ENCODE data around the gene GRIA4. TPM values are rescaled to one million over a fixed set of nuclear protein-coding genes. Genes with fewer than 3 reads are reported as not detected.

GRIA4 gene
- total RNA-seq, 1 experiment from 2014 or later: not detected

DNA sequence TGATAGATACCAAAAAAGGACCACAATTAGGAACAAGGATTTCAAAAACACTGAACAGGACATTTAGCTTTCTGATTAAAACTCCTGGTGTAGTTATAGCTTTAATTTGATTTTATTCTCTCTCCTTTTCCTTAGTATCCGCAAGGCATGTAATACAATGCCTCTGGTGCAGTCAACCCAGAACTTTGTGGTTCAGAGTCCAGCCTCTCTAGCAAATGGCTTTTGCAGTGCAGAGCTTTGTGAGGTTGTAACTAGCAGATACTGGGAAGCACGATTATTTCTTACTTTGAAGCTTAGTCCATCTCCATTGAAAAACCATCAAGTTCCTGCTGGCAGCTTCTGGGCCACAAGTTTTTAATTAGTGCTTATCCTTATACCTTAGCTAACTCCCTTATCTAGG, 79.8 kb downstream of the GRIA4 start:
- Mint-ChIP-seq H3K27me3 (ENCODE audit: insufficient read depth, unreplicated experiment) (no peaks in the 10 kb centered on the region), H3K4me3 (ENCODE audit: unreplicated experiment) (no peak overlapping the region), H3K4me1 (ENCODE audit: insufficient read depth, unreplicated experiment) (no peaks in the 10 kb centered on the region), H3K36me3 (ENCODE audit: insufficient read depth, unreplicated experiment) (no peaks in the 10 kb centered on the region), H3K27ac (ENCODE audit: low read depth, unreplicated experiment) (no peak overlapping the region), H3K9me3 (ENCODE audit: unreplicated experiment) (no peaks in the 10 kb centered on the region)
- no TSS peak for BruUV-seq (replicated peaks)
- CTCF ChIA-PET: no interaction called here
- TF ChIP-seq, protein P1, sequence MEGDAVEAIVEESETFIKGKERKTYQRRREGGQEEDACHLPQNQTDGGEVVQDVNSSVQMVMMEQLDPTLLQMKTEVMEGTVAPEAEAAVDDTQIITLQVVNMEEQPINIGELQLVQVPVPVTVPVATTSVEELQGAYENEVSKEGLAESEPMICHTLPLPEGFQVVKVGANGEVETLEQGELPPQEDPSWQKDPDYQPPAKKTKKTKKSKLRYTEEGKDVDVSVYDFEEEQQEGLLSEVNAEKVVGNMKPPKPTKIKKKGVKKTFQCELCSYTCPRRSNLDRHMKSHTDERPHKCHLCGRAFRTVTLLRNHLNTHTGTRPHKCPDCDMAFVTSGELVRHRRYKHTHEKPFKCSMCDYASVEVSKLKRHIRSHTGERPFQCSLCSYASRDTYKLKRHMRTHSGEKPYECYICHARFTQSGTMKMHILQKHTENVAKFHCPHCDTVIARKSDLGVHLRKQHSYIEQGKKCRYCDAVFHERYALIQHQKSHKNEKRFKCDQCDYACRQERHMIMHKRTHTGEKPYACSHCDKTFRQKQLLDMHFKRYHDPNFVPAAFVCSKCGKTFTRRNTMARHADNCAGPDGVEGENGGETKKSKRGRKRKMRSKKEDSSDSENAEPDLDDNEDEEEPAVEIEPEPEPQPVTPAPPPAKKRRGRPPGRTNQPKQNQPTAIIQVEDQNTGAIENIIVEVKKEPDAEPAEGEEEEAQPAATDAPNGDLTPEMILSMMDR (IDR thresholded peaks at IDR 0.05; ENCODE audit: unreplicated experiment): no peak
- POLR2A ChIA-PET: no interaction called here
- no peak for DNase-seq (ENCODE audit: unreplicated experiment)
- intact Hi-C loops (cut with micrococcal nuclease): no loop called here

DNA sequence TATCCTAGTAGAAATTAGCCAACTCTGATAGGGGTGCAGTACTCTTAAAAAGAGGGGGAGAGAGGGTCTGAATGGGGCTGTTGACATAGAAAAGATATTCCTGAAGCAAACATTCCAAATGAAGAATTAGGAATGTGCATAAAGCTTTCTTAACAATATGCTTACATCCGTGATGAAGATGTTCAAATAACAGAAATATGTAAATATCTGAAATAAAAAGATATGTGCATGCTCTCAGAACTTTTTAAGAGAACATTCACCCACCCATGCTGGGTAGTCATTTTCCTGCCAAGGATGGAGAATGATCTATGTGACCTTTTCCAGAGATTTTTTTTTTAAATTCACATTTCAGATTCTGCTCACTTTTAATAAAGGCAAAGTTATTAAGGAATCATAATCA, 80.6 kb downstream of the GRIA4 start:
- TF ChIP-seq, protein P1 (IDR thresholded peaks at IDR 0.05; ENCODE audit: unreplicated experiment): no peak
- DNase-seq (ENCODE audit: unreplicated experiment): no peak
- no TSS peak for BruUV-seq (replicated peaks)
- H3K4me3 Mint-ChIP-seq (ENCODE audit: unreplicated experiment): no peak overlapping the region
- no peaks in the 10 kb centered on the region for H3K9me3 Mint-ChIP-seq (ENCODE audit: unreplicated experiment)
- intact Hi-C loops (cut with micrococcal nuclease): no loop called here
- H3K27me3 Mint-ChIP-seq (ENCODE audit: insufficient read depth, unreplicated experiment): no peaks in the 10 kb centered on the region
- ChIA-PET CTCF (no interaction called here), POLR2A (no interaction called here)
- H3K27ac Mint-ChIP-seq (ENCODE audit: low read depth, unreplicated experiment): no peak overlapping the region
- no peaks in the 10 kb centered on the region for H3K36me3 Mint-ChIP-seq (ENCODE audit: insufficient read depth, unreplicated experiment)
- no peaks in the 10 kb centered on the region for H3K4me1 Mint-ChIP-seq (ENCODE audit: insufficient read depth, unreplicated experiment)

DNA sequence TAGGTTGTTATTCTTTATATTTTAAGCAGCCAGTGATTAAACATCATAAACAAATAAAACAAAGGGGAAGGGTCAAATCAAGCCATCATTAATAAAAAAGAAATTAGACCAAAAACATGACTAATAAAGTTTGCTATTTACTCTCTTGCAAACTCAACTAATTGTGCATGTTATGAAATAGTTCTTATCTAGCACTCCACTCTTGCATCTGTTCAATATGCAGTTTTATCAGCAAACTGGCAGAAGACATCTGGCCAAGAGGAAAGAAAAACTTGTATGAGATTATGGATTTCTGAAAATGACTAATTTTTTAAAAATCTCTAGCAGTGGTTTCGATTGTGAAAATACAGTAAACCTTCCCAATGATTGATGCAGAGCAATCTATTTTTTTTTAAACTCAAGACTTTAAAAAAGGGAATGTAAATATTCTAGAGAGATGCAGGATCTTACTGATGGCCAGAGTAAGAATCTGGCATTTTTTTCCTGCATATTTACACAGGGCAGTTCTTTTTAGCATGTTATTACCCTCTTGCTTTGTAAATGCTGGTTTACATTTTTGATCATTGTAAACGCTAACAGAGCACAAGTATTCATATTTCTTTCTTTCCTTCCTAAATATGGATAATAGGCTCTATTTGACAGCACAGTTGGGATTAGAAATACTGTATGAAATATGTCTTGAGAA, 83.3 kb downstream of the GRIA4 start:
- Mint-ChIP-seq H3K4me3 (ENCODE audit: unreplicated experiment) (no peak overlapping the region), H3K4me1 (ENCODE audit: insufficient read depth, unreplicated experiment) (no peaks in the 10 kb centered on the region)

DNA sequence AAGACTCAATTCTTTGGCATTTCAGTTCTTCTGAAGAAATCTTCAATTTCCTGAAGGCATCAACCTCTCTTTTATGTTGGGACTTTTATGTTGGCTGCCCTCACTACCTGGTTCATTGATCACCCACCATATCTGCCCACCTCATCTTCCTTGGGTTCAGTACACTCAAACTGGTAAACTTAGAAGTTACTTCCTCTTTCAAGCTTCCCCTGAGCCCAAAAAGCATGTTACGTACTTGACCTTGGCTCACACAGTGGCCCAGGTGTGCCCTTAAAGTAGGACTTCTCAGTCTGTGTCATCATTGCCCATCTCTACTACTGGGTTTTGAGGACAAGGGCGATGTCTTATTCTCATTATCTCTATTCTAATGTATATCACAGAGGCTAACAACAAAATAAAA, 86.1 kb downstream of the GRIA4 start:
- H3K27ac Mint-ChIP-seq (ENCODE audit: low read depth, unreplicated experiment): no peak overlapping the region
- no peaks in the 10 kb centered on the region for H3K4me1 Mint-ChIP-seq (ENCODE audit: insufficient read depth, unreplicated experiment)
- H3K9me3 Mint-ChIP-seq (ENCODE audit: unreplicated experiment): no peaks in the 10 kb centered on the region
- no peaks in the 10 kb centered on the region for H3K27me3 Mint-ChIP-seq (ENCODE audit: insufficient read depth, unreplicated experiment)
- H3K4me3 Mint-ChIP-seq (ENCODE audit: unreplicated experiment): no peak overlapping the region
- no peak for DNase-seq (ENCODE audit: unreplicated experiment)
- intact Hi-C loops (cut with micrococcal nuclease): no loop called here
- CTCF ChIA-PET: interaction anchor here (0.6 kb wide), 1 partner anchor 41 kb away, joined by 3 read pairs; no protein-coding TSS in a partner anchor
- no peaks in the 10 kb centered on the region for H3K36me3 Mint-ChIP-seq (ENCODE audit: insufficient read depth, unreplicated experiment)
- no TSS peak for BruUV-seq (replicated peaks)
- TF ChIP-seq, protein P1 (IDR thresholded peaks at IDR 0.05; ENCODE audit: unreplicated experiment): no peak
- POLR2A ChIA-PET: no interaction called here

More for the DNA sequence above, 83.3 kb downstream of the GRIA4 start:
- TF ChIP-seq, protein P1 (IDR thresholded peaks at IDR 0.05; ENCODE audit: unreplicated experiment): no peak
- CTCF ChIA-PET: no interaction called here
- Mint-ChIP-seq H3K27ac (ENCODE audit: low read depth, unreplicated experiment) (no peak overlapping the region), H3K9me3 (ENCODE audit: unreplicated experiment) (no peaks in the 10 kb centered on the region), H3K27me3 (ENCODE audit: insufficient read depth, unreplicated experiment) (no peaks in the 10 kb centered on the region), H3K36me3 (ENCODE audit: insufficient read depth, unreplicated experiment) (no peaks in the 10 kb centered on the region)
- intact Hi-C loops (cut with micrococcal nuclease): no loop called here
- BruUV-seq (replicated peaks): no TSS peak
- POLR2A ChIA-PET: no interaction called here
- DNase-seq (ENCODE audit: unreplicated experiment): no peak
